Esophagus muscularis mucosa (tissue), 4 donors: ENCODE data around the gene MXI1. TPM values are rescaled to one million over a fixed set of nuclear protein-coding genes. Genes with fewer than 3 reads are reported as not detected.

ENCODE experiments used
- DNase-seq: peaks from one replicate; pipeline ENCODE4 v3.0.0-alpha.2; 2017; ENCODE audit errors: extremely low spot score
- H3K27ac ChIP-seq, 4 donors: fragments of 200-600 bp; sonication (generic); replicated peaks in 1 of 4; 1 replicate in 3 of 4; 2 replicates in 1 of 4; pipeline ENCODE4 v1.5.1; 2016 to 2019; ENCODE audit warnings: mild to moderate bottlenecking in 1 of 4
- H3K27me3 ChIP-seq, 4 donors: fragments of 200-600 bp; sonication (generic); one replicate each; pipeline versions ENCODE4 v1.5.1 to v1.6.0; 2016 to 2019
- H3K36me3 ChIP-seq, 4 donors: fragments of 200-600 bp; sonication (generic); one replicate each; pipeline ENCODE4 v1.5.1; 2016 to 2019
- H3K4me1 ChIP-seq, 4 donors: fragments of 200-600 bp; sonication (generic); one replicate each; pipeline ENCODE4 v1.5.1; 2016 to 2019
- H3K4me3 ChIP-seq, 4 donors: fragments of 200-600 bp; sonication (generic); 1 replicate in 2 of 4; 2 replicates in 2 of 4; pipeline ENCODE4 v1.5.1; 2016 to 2019; ENCODE audit warnings: mild to moderate bottlenecking in 4 of 4, moderate library complexity in 1 of 4
- H3K9me3 ChIP-seq, 4 donors: fragments of 200-600 bp; sonication (generic); 1 replicate in 3 of 4; 2 replicates in 1 of 4; pipeline ENCODE4 v1.5.1; 2016 to 2019
- CTCF ChIP-seq, 3 experiments: fragments of 200-600 bp in 2 of 3; fragments of 450-650 bp in 1 of 3; sonication (generic) in 2 of 3; IDR thresholded peaks; one replicate each; pipeline ENCODE4 v1.5.1; 2017 to 2019; ENCODE audit warnings: antibody characterized with exemption in 3 of 3, mild to moderate bottlenecking in 2 of 3, moderate library complexity in 1 of 3
- EP300 ChIP-seq: sonication (generic); formaldehyde crosslinking; IDR thresholded peaks from one replicate; pipeline ENCODE4 v1.6.1; 2017; ENCODE audit warnings: antibody characterized with exemption
- POLR2A ChIP-seq: fragments of 450-650 bp; IDR thresholded peaks from one replicate; pipeline ENCODE4 v1.6.1; 2017; ENCODE audit warnings: antibody characterized with exemption, moderate library complexity, mild to moderate bottlenecking, low read depth
- POLR2AphosphoS5 ChIP-seq, 2 donors: sonication (generic); formaldehyde crosslinking; IDR thresholded peaks; one replicate each; pipeline ENCODE4 v1.6.1; 2017; ENCODE audit warnings: antibody characterized with exemption in 2 of 2
- WGBS: methylation state at CpG from one replicate; pipeline ENCODE4 v1.1.5; 2018; 5-methylcytosine and 5-hydroxymethylcytosine counted together
- intact Hi-C: fragments of 100-400 bp; cut with DNase I; formaldehyde crosslinking; loops from one replicate; pipeline ENCODE4 v1.15.1; 2023
- total RNA-seq, 4 donors: library from RNA; depleted of rRNA; stranded (reverse); fragments of >200 nt; gene quantifications; one replicate each; pipeline versions ENCODE4 v1.1.0 to v1.2.1, GENCODE V29; 2016

Gene MXI1
- total RNA-seq, 4 donors from 2014 or later: 198 to 292 (median 226) TPM

- no peaks in the 10 kb centered on the region for H3K4me1 ChIP-seq
- no peak overlapping the region for H3K27ac ChIP-seq
- peaks cover 0 to 24% (median 17%) of the 10 kb centered on the region in 4 donors for H3K9me3 ChIP-seq
- TF ChIP-seq POLR2A (no peak), POLR2AphosphoS5 (IDR thresholded peaks at IDR 0.05) (no peak), CTCF (IDR thresholded peaks at IDR 0.05) (no peak), EP300 (no peak)
- DNase-seq: peak; percentile 75
- H3K4me3 ChIP-seq: no peak overlapping the region
- intact Hi-C loops: no loop called here
- 87% methylated on average over 14 of the region's 15 CpGs for whole genome bisulfite sequencing
- no peaks in the 10 kb centered on the region for H3K27me3 ChIP-seq
- H3K36me3 ChIP-seq: no peaks in the 10 kb centered on the region
Measured at GRCh38 chr10:110317866-110318850, 110.8 kb downstream of the MXI1 start.

GRCh38 chr10:110321869-110322620 lies 114.6 kb downstream of the MXI1 start:
- H3K27me3 ChIP-seq: no peaks in the 10 kb centered on the region
- no peak for TF ChIP-seq POLR2A
- no peak for TF ChIP-seq POLR2AphosphoS5 (IDR thresholded peaks at IDR 0.05)
- no peak for TF ChIP-seq EP300
- no peak for TF ChIP-seq CTCF (IDR thresholded peaks at IDR 0.05)
- no peak overlapping the region for H3K4me3 ChIP-seq
- intact Hi-C loops: no loop called here
- no peaks in the 10 kb centered on the region for H3K4me1 ChIP-seq
- H3K9me3 ChIP-seq: peaks cover 0 to 24% (median 17%) of the 10 kb centered on the region in 4 donors
- H3K36me3 ChIP-seq: no peaks in the 10 kb centered on the region
- H3K27ac ChIP-seq: no peak overlapping the region
- DNase-seq: peak; percentile 19
- WGBS: 88% methylated on average over 6 of the region's 6 CpGs

GRCh38 chr10:110323503-110323902 lies 116.1 kb downstream of the MXI1 start:
- Histone ChIP-seq H3K4me1 (no peaks in the 10 kb centered on the region), H3K36me3 (no peaks in the 10 kb centered on the region), H3K4me3 (no peak overlapping the region), H3K27me3 (no peaks in the 10 kb centered on the region), H3K9me3 (peaks cover 0 to 24% (median 17%) of the 10 kb centered on the region in 4 donors), H3K27ac (no peak overlapping the region)
- WGBS: 62% methylated on average over 2 of the region's 2 CpGs
- intact Hi-C loops: no loop called here
- TF ChIP-seq POLR2A: no peak
- DNase-seq: peak; percentile 87

- H3K27me3 ChIP-seq: no peaks in the 10 kb centered on the region
- WGBS: 80% methylated on average over 5 of the region's 5 CpGs
- intact Hi-C loops: no loop called here
- H3K4me1 ChIP-seq: no peaks in the 10 kb centered on the region
- no peaks in the 10 kb centered on the region for H3K36me3 ChIP-seq
- H3K4me3 ChIP-seq: no peak overlapping the region
- DNase-seq: peak; percentile 31
- no peak overlapping the region for H3K27ac ChIP-seq
- TF ChIP-seq EP300 (no peak), POLR2AphosphoS5 (IDR thresholded peaks at IDR 0.05) (no peak), POLR2A (no peak), CTCF (IDR thresholded peaks at IDR 0.05) (no peak)
- peaks cover 0 to 24% (median 17%) of the 10 kb centered on the region in 4 donors for H3K9me3 ChIP-seq
Measured at GRCh38 chr10:110324201-110324804, 116.9 kb downstream of the MXI1 start.
